ENCODE data around the gene ATP6V1G1. TPM values are rescaled to one million over a fixed set of nuclear protein-coding genes. Genes with fewer than 3 reads are reported as not detected.
A peak's percentile ranks its signal among the peaks of the same experiment; 100 is the strongest.

Gene ATP6V1G1
- total RNA-seq, 1 donor from 2014 or later, result 188 TPM

DNA sequence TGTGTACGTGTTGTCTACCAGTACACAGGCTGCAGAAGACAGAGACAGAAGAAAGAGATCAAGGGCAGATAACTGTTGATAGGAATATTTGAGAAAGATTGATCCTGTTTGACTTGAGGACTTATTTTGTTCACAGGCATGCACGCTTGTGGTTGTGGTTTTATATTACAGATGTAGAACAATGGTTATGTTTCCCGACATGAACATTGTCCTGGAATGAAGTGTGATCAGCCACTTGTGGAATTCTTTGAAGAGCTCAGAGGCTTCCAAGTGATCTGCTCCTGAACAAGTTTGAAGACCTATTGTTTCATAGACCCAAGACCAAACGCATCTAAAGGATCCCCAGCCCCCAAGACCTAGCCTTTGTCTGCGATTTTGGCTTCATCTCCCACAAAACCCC lies 56.3 kb downstream of the ATP6V1G1 start:
- H3K9ac ChIP-seq (ENCODE audit: low read length), result no peak overlapping the region
- Mint-ChIP-seq H3K27ac (ENCODE audit: unreplicated experiment) (no peak overlapping the region), H3K36me3 (ENCODE audit: low read depth, unreplicated experiment) (peaks cover 25% of the 10 kb centered on the region), H3K9me3 (ENCODE audit: unreplicated experiment) (peaks cover 5% of the 10 kb centered on the region), H3K4me1 (ENCODE audit: low read depth, unreplicated experiment) (no peaks in the 10 kb centered on the region), H3K4me3 (ENCODE audit: unreplicated experiment) (no peak overlapping the region), H3K27me3 (ENCODE audit: low read depth, unreplicated experiment) (no peaks in the 10 kb centered on the region)
- no peak overlapping the region for H3K27ac ChIP-seq (ENCODE audit: low read depth, low read length)
- H4K20me1 ChIP-seq (ENCODE audit: insufficient read depth, low read length), result no peaks in the 10 kb centered on the region
- H3K4me1 ChIP-seq (ENCODE audit: insufficient read depth, low read length), result no peaks in the 10 kb centered on the region
- H2AFZ ChIP-seq (ENCODE audit: low read depth, low read length), result no peak overlapping the region
- H3K79me2 ChIP-seq (ENCODE audit: insufficient read depth, low read length), result no peaks in the 10 kb centered on the region
- no peak for FAIRE-seq
- DNase-seq (ENCODE audit: low read depth), result peak; percentile 76
- no peaks in the 10 kb centered on the region for H3K36me3 ChIP-seq (ENCODE audit: insufficient read depth, low read length)
- no peak overlapping the region for H3K4me2 ChIP-seq (ENCODE audit: low read length)
- no peaks in the 10 kb centered on the region for H3K9me3 ChIP-seq (ENCODE audit: insufficient read depth, low read depth, low read length)
- H3K27me3 ChIP-seq (ENCODE audit: insufficient read depth, low read length), result no peaks in the 10 kb centered on the region
- no peak for TF ChIP-seq EZH2 (IDR thresholded peaks at IDR 0.05; ENCODE audit: insufficient read depth, low read length)
- TF ChIP-seq, protein P1, sequence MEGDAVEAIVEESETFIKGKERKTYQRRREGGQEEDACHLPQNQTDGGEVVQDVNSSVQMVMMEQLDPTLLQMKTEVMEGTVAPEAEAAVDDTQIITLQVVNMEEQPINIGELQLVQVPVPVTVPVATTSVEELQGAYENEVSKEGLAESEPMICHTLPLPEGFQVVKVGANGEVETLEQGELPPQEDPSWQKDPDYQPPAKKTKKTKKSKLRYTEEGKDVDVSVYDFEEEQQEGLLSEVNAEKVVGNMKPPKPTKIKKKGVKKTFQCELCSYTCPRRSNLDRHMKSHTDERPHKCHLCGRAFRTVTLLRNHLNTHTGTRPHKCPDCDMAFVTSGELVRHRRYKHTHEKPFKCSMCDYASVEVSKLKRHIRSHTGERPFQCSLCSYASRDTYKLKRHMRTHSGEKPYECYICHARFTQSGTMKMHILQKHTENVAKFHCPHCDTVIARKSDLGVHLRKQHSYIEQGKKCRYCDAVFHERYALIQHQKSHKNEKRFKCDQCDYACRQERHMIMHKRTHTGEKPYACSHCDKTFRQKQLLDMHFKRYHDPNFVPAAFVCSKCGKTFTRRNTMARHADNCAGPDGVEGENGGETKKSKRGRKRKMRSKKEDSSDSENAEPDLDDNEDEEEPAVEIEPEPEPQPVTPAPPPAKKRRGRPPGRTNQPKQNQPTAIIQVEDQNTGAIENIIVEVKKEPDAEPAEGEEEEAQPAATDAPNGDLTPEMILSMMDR (IDR thresholded peaks at IDR 0.05; ENCODE audit: insufficient read depth, low read depth, low read length), result no peak
- H3K4me3 ChIP-seq (ENCODE audit: insufficient read depth, low read depth, low read length), result no peak overlapping the region

Other genes with a start within 250 kb of the ATP6V1G1 start
- 16.0 and 16.4 TPM in 2 replicates for gene AKNA, start 199.8 kb upstream of the ATP6V1G1 start, total RNA-seq
- gene WHRN, start 82.3 kb upstream of the ATP6V1G1 start, total RNA-seq, result 9.4 and 10.2 TPM in 2 replicates
- gene TMEM268, start 23.5 kb downstream of the ATP6V1G1 start, total RNA-seq, result 11.5 and 12.7 TPM in 2 replicates
- not detected in 2 replicates for gene TEX53, start 70.0 kb downstream of the ATP6V1G1 start, total RNA-seq
- not detected in 2 replicates for gene TEX48, start 94.4 kb downstream of the ATP6V1G1 start, total RNA-seq
- gene TNFSF15, start 218.3 kb downstream of the ATP6V1G1 start, total RNA-seq, result 4.2 and 10.3 TPM in 2 replicates

Data from astrocyte (in vitro differentiated cells and primary cell).